ENCODE data around the gene UGT1A9.

DNA sequence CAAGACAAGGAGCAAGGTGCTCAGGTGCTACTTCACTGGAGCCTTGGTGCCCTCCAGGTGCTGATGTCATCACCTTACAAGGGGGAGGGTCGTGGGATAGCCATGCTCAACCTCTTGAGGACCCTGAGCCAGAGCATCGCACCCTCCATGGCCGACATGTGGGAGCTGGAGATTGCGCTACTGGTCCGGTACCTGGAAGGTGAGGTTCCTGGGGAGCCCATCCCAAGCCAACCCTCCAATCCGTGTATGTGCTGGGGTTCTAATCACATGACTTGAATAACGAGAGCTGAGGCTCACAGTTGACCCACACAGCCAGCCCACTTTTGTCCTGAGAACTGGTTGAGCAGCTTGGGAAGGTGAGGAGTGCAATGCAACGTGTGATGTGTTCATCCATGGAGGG lies 132.3 kb downstream of the UGT1A9 start:
- TF ChIP-seq POLR2A (IDR thresholded peaks at IDR 0.05; ENCODE audit: extremely low read depth, insufficient read length): no peak
- TF ChIP-seq, protein P1, sequence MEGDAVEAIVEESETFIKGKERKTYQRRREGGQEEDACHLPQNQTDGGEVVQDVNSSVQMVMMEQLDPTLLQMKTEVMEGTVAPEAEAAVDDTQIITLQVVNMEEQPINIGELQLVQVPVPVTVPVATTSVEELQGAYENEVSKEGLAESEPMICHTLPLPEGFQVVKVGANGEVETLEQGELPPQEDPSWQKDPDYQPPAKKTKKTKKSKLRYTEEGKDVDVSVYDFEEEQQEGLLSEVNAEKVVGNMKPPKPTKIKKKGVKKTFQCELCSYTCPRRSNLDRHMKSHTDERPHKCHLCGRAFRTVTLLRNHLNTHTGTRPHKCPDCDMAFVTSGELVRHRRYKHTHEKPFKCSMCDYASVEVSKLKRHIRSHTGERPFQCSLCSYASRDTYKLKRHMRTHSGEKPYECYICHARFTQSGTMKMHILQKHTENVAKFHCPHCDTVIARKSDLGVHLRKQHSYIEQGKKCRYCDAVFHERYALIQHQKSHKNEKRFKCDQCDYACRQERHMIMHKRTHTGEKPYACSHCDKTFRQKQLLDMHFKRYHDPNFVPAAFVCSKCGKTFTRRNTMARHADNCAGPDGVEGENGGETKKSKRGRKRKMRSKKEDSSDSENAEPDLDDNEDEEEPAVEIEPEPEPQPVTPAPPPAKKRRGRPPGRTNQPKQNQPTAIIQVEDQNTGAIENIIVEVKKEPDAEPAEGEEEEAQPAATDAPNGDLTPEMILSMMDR (IDR thresholded peaks at IDR 0.05; ENCODE audit: low read depth, low read length): no peak
- TF ChIP-seq, protein P2, sequence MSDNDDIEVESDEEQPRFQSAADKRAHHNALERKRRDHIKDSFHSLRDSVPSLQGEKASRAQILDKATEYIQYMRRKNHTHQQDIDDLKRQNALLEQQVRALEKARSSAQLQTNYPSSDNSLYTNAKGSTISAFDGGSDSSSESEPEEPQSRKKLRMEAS (IDR thresholded peaks at IDR 0.05; ENCODE audit: low read depth, low read length): no peak
